ENCODE measurements around the gene CFAP65. TPM values are rescaled to one million over a fixed set of nuclear protein-coding genes. Genes with fewer than 3 reads are reported as not detected.

CFAP65 gene
- total RNA-seq, 4 donors from 2014 or later, result not detected

DNA sequence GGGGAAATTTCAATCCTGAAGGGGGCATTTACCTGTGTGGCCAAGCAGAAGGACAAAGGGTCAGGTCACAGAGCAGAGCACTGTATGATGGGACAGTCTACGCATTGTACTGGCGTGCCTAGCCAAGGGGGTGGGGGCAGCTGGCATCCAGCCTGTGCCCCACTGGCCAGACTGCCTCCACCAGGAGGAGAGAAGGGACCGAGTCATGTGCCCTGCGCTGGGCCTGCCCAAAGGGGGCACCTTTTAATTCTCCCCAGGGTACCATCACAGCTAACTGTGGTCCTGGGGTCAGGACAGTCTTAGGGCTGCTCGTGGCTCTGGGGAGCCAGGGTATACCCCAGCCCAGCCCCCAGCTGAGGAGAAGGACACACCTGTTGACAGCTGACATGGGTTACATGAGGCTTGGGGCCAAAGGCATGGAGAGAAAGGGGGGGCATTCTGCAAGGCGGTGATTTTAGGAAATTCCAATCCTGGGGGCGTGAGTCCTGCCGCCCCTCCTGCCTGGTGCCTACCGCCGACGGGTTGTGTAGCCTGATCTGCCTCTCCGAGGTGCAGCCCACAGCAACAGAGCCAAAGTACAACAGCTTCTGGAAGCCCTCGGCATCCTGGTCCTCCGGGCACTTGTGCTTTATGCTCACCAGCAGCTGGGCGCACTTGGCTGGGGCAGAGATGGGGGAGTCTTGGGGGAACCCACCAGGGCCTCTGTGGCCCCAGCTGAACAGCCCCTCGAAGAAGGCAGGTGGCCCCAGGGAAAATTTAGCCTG is 11.0 kb downstream of the CFAP65 start:
- TF ChIP-seq, protein P1, sequence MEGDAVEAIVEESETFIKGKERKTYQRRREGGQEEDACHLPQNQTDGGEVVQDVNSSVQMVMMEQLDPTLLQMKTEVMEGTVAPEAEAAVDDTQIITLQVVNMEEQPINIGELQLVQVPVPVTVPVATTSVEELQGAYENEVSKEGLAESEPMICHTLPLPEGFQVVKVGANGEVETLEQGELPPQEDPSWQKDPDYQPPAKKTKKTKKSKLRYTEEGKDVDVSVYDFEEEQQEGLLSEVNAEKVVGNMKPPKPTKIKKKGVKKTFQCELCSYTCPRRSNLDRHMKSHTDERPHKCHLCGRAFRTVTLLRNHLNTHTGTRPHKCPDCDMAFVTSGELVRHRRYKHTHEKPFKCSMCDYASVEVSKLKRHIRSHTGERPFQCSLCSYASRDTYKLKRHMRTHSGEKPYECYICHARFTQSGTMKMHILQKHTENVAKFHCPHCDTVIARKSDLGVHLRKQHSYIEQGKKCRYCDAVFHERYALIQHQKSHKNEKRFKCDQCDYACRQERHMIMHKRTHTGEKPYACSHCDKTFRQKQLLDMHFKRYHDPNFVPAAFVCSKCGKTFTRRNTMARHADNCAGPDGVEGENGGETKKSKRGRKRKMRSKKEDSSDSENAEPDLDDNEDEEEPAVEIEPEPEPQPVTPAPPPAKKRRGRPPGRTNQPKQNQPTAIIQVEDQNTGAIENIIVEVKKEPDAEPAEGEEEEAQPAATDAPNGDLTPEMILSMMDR (IDR thresholded peaks at IDR 0.05; ENCODE audit: low read depth), result no peak

DNA sequence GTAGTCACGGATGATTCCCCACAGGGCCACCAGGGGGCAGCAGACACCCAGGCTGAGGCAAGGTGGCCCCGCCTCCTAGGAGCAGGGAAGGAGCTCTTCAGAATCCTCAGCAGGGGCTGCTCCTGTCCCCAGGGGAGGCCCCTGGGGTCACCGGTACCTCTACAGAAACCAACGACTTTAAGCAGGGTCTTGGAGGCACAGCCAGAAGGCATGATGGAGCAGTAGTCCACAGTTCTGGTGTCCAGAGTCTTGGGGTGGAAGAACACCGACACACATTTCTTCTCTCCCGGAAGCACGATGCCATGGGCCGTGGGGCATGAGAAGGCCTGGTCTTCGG is 11.5 kb downstream of the CFAP65 start:
- TF ChIP-seq, protein P1 (IDR thresholded peaks at IDR 0.05; ENCODE audit: low read depth), result no peak

DNA sequence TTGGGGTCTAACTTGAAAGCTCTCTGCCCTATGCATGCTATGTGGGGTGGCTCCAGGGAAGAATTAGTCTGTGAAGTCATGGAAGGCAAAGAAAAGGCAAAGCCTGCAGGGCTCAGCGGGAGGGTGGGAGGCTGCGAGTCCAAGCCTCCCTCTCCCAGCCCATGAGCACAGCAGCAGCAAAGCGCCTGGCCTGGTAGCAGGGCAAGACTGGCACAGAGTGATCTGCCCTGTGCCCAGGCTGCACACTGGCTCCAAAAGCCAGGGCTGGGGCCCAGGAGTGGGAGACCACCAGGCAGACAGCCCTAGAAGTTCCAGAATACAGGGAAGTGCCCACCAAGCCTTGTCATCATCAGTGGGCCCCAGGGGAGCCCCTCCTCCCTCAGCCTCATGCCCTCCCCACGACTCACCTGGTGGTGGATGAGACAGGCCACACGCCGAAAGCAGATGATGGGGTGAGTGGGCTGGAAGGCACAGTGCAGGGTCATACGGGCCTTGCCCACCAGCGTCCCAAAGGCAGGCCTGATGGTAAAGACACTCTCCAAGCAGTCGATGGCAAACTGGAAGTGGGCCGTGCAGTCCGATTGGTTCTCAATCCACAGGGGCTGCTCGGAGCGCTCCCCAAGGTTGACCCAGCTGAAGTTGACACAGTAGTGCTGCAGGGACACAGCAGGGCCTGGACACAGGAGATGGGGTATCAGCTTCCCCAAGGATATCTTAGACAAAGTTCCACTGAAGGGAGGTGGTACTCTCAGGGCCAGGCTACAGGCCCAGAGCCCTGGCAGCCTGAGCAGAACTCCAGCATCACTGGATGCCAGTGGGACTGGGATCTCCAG is 12.1 kb downstream of the CFAP65 start:
- TF ChIP-seq, protein P1 (IDR thresholded peaks at IDR 0.05; ENCODE audit: low read depth), result no peak

DNA sequence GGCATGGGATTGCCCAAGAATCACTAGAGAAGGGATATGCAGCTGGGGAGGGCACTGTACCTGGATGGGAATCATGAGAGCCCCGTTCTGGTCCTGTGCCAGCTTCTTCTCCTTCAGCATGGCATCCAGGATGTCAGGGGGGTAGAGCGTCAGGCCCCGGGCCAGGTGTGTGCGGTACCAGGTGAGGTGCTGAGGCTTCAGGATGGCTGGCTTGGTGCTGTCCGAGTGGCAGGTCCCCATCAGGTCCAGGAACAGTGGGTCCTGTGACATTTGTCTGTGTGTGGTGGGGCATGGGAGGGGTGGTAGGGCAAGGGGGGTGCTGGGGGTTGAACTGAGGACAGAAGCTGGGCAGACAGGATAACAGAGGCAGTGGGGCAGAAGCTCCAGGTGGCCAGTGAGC is 13.2 kb downstream of the CFAP65 start:
- TF ChIP-seq, protein P1 (IDR thresholded peaks at IDR 0.05; ENCODE audit: low read depth), result no peak

DNA sequence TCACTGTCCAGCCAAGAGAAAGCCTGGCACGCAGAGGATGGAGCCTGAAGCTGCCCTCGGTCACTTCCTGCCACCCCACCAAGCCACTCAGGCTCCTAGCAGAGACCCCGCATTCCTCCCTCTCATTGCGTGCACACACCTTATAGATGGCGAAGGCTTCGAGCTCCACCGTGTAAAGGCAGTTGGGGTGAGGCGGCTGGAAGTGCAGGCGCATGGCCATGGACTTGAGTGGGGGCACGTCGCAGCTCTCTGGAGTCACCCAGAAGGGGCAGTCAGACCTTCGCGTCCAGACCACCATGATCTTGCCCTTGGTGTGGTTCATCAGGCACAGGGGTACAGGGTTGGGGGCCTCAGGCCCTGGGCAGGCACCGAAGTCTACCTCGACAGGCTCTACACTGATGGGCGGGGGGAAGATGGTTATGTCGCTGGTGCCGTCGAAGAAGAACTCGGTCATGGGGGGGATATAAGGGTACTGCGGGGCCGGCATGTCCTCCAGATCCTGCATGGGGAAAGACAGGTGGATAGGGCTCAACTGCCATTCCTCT is 13.7 kb downstream of the CFAP65 start:
- TF ChIP-seq, protein P1 (IDR thresholded peaks at IDR 0.05; ENCODE audit: low read depth), result no peak

DNA sequence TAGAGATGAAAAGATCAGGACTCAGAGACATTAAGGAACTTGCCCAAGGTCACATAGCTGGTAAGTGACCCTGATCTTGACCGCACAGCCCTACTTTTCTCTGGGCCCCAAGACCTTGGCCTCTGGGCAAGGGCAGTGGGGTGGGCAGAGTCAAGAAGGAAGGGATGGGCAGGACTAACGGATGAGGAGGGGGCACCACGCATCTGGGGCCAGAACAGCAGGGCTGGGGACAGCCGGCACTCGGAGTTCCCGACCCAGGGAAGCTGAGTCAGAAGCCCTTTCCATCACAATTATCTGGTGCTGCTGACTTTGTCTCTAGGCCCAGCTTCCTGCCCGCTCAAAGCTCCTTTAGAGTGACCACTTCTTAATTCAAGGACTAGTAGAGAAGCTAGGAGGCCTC is 14.4 kb downstream of the CFAP65 start:
- TF ChIP-seq, protein P1 (IDR thresholded peaks at IDR 0.05; ENCODE audit: low read depth), result no peak
